Mesodermal cell (in vitro differentiated cells): ENCODE results near the gene ZNF341.
A peak's percentile ranks its signal among the peaks of the same experiment; 100 is the strongest.
"Not testable (repeated sequence)": the region's sequence is repeated elsewhere in the genome, so short reads cannot be mapped to it uniquely, and the experiment has no call there.

Experiments
- H3K27ac ChIP-seq: 2 replicates; pipeline ENCODE4 v1.7.0; 2013; ENCODE audit warnings: mild to moderate bottlenecking, low read depth, low read length, moderate library complexity; ENCODE audit not compliant: severe bottlenecking
- H3K36me3 ChIP-seq: 2 replicates; pipeline ENCODE4 v1.7.1; 2013; ENCODE audit warnings: mild to moderate bottlenecking, low read length, moderate library complexity; ENCODE audit not compliant: control insufficient read depth, insufficient read depth
- H3K4me1 ChIP-seq: one replicate; pipeline ENCODE4 v1.7.1; 2013; ENCODE audit warnings: mild to moderate bottlenecking, low read length; ENCODE audit not compliant: insufficient read depth, control insufficient read depth, poor library complexity, severe bottlenecking
- H3K4me3 ChIP-seq: 2 replicates; pipeline ENCODE4 v1.7.0; 2013; ENCODE audit warnings: low read length, control low read depth, mild to moderate bottlenecking; ENCODE audit not compliant: insufficient read depth, poor library complexity, severe bottlenecking; ENCODE audit errors: extremely low read depth
- H3K9me3 ChIP-seq: 2 replicates; pipeline ENCODE4 v1.7.1; 2013; ENCODE audit warnings: mild to moderate bottlenecking, low read length, moderate library complexity; ENCODE audit not compliant: control insufficient read depth
- WGBS, 2 experiments: methylation state at CpG; one replicate each; pipeline ENCODE4 v1.1.5; 2013; ENCODE audit warnings: missing lambda C conversion rate in 2 of 2; ENCODE audit not compliant: insufficient coverage in 2 of 2; 5-methylcytosine and 5-hydroxymethylcytosine counted together

Gene ZNF341

DNA sequence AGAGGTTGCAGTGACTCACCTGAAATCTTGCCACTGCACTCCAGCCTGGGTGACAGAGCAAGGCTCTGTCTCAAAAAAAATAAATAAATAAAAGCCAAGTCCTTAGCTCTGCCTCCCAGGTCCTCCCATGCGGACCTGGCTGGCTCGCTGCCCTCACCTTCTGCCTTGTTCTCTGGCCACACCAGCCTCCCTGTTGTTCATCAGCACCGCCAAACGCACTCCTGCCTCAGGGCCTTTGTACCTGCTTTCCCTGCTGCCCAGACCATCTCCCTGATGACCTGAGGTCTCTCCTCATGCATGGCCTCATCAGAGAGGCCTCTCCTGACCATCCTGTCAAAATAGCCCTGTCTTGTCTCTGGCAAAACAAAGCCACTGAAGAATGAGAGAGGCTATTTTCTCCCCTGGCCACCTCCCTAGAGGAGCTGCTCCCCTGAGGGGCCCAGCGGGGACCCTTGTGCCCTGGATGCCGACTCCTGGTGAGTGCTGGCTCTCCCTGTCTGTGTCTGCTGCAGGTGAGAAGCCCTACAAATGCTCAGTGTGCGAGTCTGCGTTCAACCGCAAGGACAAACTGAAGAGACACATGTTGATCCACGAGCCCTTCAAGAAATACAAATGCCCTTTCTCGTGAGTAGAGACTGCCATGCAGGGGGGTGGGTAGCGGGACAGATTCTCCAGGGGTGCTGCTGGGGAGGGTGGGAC, 56.7 kb downstream of the ZNF341 start:
- H3K4me3 ChIP-seq, result no peak overlapping the region
- H3K9me3 ChIP-seq, result no peaks in the 10 kb centered on the region
- peak overlapping the region; percentile 96 for H3K27ac ChIP-seq
- 90 to 93% methylated on average over 11 of the region's 12 CpGs for WGBS, 2 experiments
- peaks cover 3% of the 10 kb centered on the region for H3K36me3 ChIP-seq
- peaks cover 25% of the 10 kb centered on the region for H3K4me1 ChIP-seq

DNA sequence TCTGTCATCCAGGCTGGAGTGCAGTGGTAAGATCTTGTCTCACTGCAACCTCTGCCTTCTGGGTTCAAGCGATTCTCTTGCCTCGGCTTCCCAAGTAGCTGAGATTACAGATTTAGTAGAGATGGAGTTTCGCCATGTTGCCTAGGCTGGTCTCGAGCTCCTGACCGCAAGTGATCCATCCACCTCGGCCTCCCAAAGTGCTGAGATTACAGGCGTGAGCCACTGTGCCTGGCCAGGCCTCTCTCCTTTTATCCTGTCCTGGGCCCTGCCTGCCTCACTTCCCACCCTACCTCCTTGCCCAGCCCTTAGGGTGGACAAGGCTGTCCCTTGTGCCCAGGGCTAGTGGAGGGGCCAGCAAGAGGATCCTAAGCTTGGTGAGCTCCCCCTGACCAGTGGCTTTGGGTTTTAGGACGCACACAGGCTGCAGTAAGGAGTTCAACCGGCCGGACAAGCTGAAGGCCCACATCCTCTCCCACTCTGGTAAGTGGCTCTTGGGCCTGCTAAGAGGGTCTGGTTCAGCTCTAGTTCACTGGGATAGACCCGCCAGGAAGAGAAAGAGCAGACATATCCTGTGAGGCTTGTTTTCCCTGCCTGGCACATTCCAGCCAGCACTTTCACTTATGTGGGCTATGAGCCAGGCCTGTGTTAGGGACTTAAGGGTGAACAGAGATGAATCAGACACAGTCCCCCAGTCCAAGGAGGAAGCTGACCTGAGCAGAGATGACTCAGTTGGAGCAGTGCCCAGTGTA, 57.5 kb downstream of the ZNF341 start:
- peak overlapping the region; percentile 96 for H3K27ac ChIP-seq
- WGBS, 2 experiments, result 84 to 85% methylated on average over 10 to 11 of the region's 11 CpGs
- peaks cover 32% of the 10 kb centered on the region for H3K4me1 ChIP-seq
- H3K4me3 ChIP-seq, result no peak overlapping the region
- peaks cover 3% of the 10 kb centered on the region for H3K36me3 ChIP-seq
- H3K9me3 ChIP-seq, result no peaks in the 10 kb centered on the region

DNA sequence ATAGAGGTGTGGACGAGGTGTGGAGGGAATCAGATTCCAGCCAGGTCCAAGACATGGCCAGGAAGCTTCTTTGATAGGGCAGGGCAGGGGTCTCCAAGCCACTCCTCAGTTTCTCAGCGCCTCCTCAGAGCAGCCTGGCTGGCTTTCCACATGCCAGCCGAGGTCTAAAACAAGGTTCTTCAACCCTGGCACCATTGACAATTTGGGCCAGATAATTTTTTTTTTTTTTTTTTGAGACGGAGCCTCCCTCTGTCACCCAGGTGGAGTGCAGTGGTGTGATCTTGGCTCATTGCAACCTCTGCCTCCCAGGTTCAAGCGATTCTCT, 58.0 kb downstream of the ZNF341 start:
- WGBS, 2 experiments, result 94 to 96% methylated on average over 2 of the region's 5 CpGs
- peaks cover 3% of the 10 kb centered on the region for H3K36me3 ChIP-seq
- no peak overlapping the region for H3K4me3 ChIP-seq
- peaks cover 32% of the 10 kb centered on the region for H3K4me1 ChIP-seq
- no peaks in the 10 kb centered on the region for H3K9me3 ChIP-seq
- H3K27ac ChIP-seq, result peak overlapping the region; percentile 96

DNA sequence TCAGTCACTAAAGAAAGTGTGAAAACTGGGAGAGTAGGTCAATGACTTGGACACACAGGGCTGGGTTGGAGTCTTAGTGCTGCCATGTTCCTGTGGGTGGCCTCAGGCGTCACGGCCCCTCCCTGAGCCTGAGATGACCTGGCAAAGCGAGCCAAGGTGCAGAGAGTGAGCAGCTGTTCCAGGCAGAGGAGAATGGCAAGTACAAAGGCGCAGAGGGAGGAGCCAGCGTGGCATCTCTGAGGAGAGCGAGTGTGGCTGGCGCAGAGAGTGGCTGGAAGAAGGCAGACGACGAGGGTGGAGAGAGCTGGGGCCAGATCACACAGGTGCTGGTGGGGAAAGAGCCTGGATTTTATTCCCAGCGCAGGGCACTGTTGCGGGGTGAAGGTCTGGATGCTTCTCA, 58.8 kb downstream of the ZNF341 start:
- peaks cover 32% of the 10 kb centered on the region for H3K4me1 ChIP-seq
- 93 to 96% methylated on average over 10 to 11 of the region's 11 CpGs for WGBS, 2 experiments
- H3K36me3 ChIP-seq, result peaks cover 3% of the 10 kb centered on the region
- H3K9me3 ChIP-seq, result no peaks in the 10 kb centered on the region
- H3K27ac ChIP-seq, result no peak overlapping the region
- no peak overlapping the region for H3K4me3 ChIP-seq

DNA sequence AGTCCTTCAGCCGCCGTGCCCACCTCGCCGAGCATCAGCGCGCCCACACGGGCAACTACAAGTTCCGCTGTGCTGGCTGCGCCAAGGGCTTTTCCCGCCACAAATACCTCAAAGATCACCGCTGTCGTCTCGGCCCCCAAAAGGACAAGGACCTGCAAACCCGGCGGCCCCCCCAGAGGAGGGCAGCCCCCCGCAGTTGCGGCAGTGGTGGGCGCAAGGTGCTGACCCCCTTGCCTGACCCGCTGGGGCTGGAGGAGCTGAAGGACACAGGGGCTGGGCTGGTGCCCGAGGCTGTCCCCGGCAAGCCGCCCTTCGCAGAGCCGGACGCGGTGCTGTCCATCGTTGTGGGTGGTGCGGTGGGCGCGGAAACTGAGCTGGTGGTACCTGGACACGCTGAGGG, 59.2 kb downstream of the ZNF341 start:
- Histone ChIP-seq H3K4me3 (no peak overlapping the region), H3K27ac (no peak overlapping the region), H3K36me3 (peaks cover 3% of the 10 kb centered on the region), H3K4me1 (peaks cover 32% of the 10 kb centered on the region), H3K9me3 (no peaks in the 10 kb centered on the region)
- 94 to 96% methylated on average over 22 to 27 of the region's 31 CpGs for WGBS, 2 experiments

DNA sequence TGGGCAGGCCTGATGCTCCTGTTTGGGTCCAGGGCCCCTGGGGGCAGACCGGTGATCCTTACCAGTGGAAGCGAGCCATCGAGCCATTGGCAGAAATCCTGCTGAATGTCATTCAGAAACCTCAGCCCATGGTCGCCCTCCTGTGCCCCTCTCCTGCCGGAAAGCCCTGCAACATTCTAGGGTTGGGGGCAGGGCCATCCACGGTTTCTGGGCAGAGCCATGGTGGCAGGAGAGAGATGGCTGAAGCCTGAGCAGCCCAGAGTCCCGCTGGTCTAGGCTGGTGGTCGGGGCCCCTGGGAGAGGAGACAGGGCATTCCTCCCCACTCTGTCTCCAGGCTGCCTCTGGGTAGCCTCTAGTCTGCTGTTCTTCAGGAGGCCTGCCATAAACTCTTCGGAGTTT, 59.7 kb downstream of the ZNF341 start:
- H3K9me3 ChIP-seq, result no peaks in the 10 kb centered on the region
- WGBS, 2 experiments, result 93 to 94% methylated on average over 7 to 9 of the region's 9 CpGs
- no peak overlapping the region for H3K27ac ChIP-seq
- H3K4me1 ChIP-seq, result peaks cover 32% of the 10 kb centered on the region
- H3K36me3 ChIP-seq, result peaks cover 3% of the 10 kb centered on the region
- no peak overlapping the region for H3K4me3 ChIP-seq

DNA sequence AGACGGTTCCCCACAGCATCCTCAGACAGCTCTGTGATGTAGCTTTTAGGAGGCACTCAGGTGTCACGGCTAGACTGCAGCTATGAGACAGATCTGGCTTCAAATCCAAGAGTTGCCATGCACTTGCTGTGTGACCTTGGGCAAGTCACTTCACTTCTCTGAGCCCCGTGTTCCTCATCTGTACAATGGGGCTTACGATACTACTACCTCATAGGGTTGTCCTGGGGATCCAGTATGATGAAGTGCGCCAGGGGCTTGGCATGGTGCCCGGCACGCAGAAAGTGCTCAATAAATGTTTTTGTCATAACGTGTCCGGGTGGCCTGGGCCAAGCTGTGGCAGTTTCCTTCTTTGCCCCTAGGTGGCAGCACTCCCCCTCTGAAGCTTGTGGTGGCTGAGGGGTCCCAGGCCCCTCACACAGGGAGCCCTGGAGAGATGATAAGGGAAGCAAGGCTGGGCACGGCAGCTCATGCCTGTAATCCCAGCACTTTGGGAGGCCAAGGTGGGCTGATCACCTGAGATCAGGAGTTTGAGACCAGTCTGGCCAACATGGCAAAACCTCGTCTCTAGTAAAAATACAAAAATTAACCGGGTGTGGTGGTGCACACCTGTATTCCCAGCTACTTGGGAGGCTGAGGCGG, 60.3 kb downstream of the ZNF341 start:
- Histone ChIP-seq H3K9me3 (no peaks in the 10 kb centered on the region), H3K4me3 (no peak overlapping the region), H3K27ac (no peak overlapping the region), H3K4me1 (peaks cover 32% of the 10 kb centered on the region), H3K36me3 (peaks cover 3% of the 10 kb centered on the region)
- WGBS, 2 experiments, result 88 to 89% methylated on average over 13 of the region's 13 CpGs

DNA sequence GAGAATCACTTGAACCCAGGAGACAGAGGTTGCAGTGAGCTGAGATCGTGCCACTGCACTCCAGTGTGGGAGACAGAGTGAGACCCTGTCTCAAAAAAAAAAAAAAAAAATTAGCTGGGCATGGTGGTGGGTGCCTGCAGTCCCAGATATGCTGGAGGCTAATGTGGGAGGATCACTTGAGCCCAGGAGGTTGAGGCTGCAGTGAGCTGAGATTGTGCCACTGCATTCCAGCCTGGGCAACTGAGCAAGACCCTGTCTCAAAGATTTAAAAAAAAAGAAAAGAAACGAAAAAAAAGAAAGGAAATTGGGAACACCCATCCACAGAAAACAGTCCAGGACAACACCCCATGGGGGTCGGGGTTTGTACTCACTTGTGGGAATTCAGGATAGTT, 60.8 kb downstream of the ZNF341 start:
- Histone ChIP-seq H3K27ac (peak overlapping the region; percentile 67), H3K4me1 (peaks cover 32% of the 10 kb centered on the region)
- 40 to 100% methylated on average over 1 of the region's 3 CpGs for WGBS, 2 experiments
- H3K9me3 ChIP-seq, H3K36me3 ChIP-seq, H3K4me3 ChIP-seq: not testable (repeated sequence)

DNA sequence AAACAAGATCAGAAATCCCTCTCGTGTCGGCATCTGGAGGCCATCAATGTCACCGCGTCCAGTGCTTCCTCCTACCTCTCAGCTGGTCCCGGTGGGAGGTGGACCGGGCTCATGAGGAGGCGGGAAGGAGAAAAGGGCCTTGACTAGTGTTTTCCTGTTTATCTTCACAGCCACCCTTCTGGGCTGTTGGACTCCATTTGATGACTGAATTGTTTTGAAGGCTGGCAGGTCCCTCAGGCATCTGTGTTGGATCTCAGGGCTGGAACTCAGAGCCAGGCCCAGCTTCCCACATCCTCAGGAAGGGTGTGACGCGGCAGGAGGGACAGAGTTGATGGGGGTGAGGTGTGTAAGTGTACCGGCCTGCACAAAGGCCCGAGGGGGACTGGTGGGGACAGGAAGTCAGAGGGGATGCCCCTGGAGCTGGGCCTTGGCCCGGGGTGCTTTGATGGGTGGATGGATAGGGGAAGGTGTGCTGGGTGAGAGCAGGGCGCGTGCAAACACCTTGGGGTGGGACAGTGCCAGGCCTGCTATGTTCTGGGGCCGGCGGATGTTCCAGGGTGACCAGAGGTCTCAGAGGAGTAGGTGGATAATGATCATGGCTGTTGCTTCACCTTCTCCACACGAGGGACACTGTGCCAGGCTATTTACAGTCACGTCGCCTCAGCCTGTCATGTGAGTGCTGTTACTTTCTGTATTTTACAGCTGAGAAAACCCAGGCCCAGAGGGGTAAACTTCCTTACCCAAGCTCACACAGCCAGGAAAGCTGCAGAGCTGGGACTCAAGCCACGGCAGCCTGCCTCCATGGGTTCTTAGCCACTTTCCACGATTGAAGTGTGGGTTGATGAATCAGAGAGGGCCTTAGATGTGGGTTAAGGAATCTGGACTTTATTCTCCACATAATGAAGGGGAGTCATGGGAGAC, 61.5 kb downstream of the ZNF341 start:
- peaks cover 3% of the 10 kb centered on the region for H3K36me3 ChIP-seq
- peak overlapping the region; percentile 67 for H3K27ac ChIP-seq
- H3K4me1 ChIP-seq, result peaks cover 32% of the 10 kb centered on the region
- H3K9me3 ChIP-seq, result no peaks in the 10 kb centered on the region
- H3K4me3 ChIP-seq, result no peak overlapping the region
- 75 to 88% methylated on average over 9 to 12 of the region's 21 CpGs for WGBS, 2 experiments

DNA sequence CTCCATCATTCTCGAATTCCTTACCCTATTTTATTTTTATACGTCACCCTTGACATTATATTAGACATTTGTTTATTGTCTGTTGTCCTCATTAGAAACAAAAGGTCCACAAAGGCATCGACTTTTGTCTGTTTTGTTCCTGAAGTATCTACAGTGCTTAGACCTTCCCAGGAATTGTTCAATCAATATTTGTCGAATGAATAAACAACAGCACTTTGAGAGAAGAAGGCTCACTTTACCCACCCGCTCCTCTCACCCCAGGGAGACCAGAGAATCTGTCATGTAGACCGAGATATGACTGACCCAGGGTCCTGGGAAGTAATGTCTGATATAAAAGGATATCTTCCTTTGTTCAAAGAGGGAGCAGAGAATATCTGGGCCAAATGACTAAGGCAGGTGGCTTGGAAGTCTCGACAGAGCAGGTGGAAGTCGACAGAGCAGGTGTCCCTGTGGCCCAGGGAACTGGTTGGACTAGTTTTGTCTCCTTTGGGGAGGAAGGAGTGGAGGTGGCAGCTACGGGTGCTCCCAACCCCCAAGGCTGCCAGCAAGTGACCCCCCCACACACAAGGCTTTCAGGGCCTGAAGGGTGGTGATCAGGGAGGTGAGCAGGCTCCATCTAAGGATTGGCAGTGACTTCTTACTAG, 64.6 kb downstream of the ZNF341 start:
- Histone ChIP-seq H3K27ac (no peak overlapping the region), H3K36me3 (peaks cover 3% of the 10 kb centered on the region), H3K4me3 (no peak overlapping the region), H3K9me3 (no peaks in the 10 kb centered on the region), H3K4me1 (peaks cover 10% of the 10 kb centered on the region)
- 82 to 84% methylated on average over 3 of the region's 9 CpGs for WGBS, 2 experiments
